Body of pancreas (tissue), 4 donors: Measurements from ENCODE around the gene TEX2.

ENCODE experiments used
- POLR2A ChIP-seq, 3 donors: fragments of 450-650 bp; IDR thresholded peaks; one replicate each; pipeline ENCODE4 v1.6.1; 2016; ENCODE audit warnings: antibody characterized with exemption in 3 of 3, mild to moderate bottlenecking in 2 of 3
- TF ChIP-seq, protein P1 (sequence below), 7 experiments: fragments of 450-650 bp in 4 of 7; fragments of 200-600 bp in 3 of 7; sonication (generic) in 3 of 7; IDR thresholded peaks; one replicate each; pipeline ENCODE4 v1.5.1; 2016 to 2019; ENCODE audit warnings: antibody characterized with exemption in 7 of 7

DNA sequence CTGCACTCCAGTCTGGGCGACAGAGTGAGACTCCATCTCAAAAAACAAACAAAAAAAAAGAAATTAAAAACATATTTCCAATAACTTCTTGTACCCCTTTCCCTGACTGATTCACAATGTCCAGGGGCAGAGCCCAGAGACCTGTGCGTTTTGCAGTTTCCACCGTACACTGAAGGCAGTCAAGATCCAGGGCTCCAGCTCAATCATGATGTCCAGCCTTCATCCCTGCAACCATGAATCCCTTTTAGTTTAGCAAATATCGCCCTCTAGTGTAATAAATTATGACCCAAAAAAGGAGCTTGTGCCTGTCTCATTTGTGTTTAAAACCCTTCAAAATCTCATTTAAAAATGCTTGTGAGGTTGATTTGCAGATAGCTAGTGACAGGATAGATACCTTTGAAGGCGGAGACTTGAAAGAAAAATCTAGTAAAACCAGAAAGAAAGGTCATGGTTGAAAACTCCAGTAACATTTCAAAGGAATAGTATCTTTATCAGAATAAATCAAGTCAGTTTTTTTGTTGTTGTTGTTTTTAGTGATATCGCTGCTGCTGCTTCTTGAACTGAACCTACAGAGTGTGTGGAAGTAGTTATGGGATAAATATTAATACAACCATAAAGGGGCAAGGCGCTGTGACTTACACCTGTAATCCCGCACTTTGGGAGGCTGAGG, 129.4 kb downstream of the TEX2 start:
- TF ChIP-seq, protein P1, sequence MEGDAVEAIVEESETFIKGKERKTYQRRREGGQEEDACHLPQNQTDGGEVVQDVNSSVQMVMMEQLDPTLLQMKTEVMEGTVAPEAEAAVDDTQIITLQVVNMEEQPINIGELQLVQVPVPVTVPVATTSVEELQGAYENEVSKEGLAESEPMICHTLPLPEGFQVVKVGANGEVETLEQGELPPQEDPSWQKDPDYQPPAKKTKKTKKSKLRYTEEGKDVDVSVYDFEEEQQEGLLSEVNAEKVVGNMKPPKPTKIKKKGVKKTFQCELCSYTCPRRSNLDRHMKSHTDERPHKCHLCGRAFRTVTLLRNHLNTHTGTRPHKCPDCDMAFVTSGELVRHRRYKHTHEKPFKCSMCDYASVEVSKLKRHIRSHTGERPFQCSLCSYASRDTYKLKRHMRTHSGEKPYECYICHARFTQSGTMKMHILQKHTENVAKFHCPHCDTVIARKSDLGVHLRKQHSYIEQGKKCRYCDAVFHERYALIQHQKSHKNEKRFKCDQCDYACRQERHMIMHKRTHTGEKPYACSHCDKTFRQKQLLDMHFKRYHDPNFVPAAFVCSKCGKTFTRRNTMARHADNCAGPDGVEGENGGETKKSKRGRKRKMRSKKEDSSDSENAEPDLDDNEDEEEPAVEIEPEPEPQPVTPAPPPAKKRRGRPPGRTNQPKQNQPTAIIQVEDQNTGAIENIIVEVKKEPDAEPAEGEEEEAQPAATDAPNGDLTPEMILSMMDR (IDR thresholded peaks at IDR 0.05): peak; percentile 41 to 88 (median 78)
- TF ChIP-seq POLR2A (IDR thresholded peaks at IDR 0.05): no peak
